ENCODE results near the gene NDUFC2.
"Not testable (repeated sequence)": the region's sequence is repeated elsewhere in the genome, so short reads cannot be mapped to it uniquely, and the experiment has no call there.

Gene NDUFC2

GRCh38 chr11:78059749-78060328, 19.8 kb downstream of the NDUFC2 start:
- DNase-seq (ENCODE audit: low read depth), result not testable (repeated sequence)

GRCh38 chr11:78057462-78058055, 22.1 kb downstream of the NDUFC2 start:
- H3K4me3 ChIP-seq (ENCODE audit: low read depth, low read length), result no peak overlapping the region
- DNase-seq (ENCODE audit: low read depth), result no peak

More at GRCh38 chr11:78059749-78060328, 19.8 kb downstream of the NDUFC2 start:
- H3K4me3 ChIP-seq (ENCODE audit: low read depth, low read length), result not testable (repeated sequence)

GRCh38 chr11:78056093-78056492, 23.6 kb downstream of the NDUFC2 start:
- no peak overlapping the region for H3K4me3 ChIP-seq (ENCODE audit: low read depth, low read length)
- no peak for DNase-seq (ENCODE audit: low read depth)

- no peak for DNase-seq (ENCODE audit: low read depth)
- H3K4me3 ChIP-seq (ENCODE audit: low read depth, low read length), result no peak overlapping the region
These were observed 24.7 kb downstream of the NDUFC2 start for GRCh38 chr11:78054971-78055370.

DNA sequence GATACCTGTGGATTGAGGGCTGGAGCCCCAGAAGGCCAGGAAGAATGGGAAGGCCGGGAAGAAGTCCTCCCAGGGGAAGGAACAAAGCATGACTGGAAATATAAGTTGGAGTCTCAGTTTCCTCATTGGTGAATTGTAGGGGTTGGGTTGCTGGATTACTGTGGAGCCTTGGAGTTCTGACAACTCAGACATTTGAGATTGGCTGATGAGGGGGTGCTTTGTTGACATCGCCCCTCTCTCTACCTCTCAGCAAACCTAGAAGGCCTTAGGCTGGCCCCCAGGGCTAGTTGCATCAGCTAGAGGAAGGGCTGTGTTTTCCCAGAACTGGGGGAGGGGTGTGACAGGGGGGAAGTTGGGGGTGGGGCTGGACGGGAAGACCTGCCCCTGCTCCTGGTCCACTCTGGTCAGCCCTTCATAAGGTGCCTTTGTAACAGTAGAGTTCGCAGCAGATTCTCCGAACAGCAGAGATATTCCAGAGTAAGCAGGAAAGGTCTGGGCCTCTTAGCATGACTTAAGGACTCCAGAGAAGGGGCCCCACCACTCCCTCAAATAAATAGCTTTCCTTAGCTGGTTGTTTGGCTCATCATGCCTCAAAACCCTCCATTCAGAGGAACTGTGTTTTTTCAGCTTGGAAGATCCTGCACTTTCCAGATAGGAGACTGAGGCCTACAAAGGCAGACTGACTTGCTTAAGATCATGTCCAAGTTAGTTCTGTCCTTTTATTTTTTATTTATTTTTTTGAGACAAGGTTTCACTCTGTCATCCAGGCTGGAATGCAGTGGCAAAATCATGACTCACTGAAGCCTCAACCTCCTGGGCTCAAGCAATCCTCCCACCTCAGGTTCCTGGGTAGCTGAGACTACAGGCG, 28.5 kb downstream of the NDUFC2 start:
- H3K4me3 ChIP-seq (ENCODE audit: low read depth, low read length), result no peak overlapping the region
- no peak for DNase-seq (ENCODE audit: low read depth)

DNA sequence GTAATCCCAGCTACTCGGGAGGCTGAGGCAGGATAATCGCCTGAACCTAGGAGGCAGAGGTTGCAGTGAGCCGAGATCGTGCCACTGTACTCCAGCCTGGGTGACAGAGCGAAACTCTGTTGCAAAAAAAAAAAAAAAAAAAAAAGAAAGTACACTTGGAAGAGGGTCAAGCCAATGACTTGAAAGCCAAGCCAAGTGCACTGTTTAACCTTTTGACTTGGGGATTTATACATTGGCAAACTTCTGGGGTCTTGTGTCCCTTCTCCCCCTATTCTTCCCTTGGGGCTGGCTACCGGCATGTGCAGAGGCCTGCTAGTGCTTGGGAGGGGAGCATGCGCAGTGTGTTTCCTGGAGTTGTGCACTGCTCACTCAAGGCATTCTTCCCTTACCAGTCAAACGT, 30.3 kb downstream of the NDUFC2 start:
- no peak for DNase-seq (ENCODE audit: low read depth)
- H3K4me3 ChIP-seq (ENCODE audit: low read depth, low read length), result no peak overlapping the region

DNA sequence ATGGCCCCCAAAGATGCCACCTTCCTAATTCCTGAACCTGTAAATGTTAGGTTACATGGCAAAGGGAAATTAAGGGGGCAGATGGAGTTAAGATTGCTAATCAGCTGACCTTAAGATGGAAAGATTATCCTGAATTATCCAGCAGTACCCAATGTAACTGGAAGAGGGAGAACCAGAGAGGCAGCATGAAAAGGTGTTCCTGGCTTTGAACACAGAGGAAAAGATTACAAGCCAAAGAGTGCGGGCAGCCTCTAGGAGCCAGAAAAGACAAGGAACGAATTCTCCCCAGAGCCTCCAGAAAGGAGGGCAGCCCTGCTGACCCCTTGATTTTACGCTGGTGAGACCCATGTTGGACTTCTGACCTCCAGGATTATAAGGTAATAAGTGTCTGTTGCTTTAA, 31.1 kb downstream of the NDUFC2 start:
- no peak for DNase-seq (ENCODE audit: low read depth)
- H3K4me3 ChIP-seq (ENCODE audit: low read depth, low read length), result no peak overlapping the region

DNA sequence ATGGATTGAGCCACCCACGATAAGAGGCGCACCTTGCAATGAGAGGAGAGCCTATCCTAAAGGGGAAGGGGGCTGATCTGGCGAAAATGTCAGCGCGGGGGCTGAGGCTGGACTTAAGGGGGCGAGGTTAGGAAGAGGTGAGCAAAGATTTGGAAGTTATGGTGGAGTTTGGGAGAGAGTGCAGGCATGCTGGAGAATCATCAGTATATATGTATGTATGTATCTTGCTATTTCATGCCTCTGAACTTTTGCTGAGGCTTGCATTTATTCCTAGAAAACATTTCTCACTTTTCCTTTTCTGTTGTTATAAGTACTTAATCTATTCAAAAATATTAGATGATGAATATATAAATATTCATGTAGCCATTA, 33.2 kb downstream of the NDUFC2 start:
- no peak overlapping the region for H3K4me3 ChIP-seq (ENCODE audit: low read depth, low read length)
- no peak for DNase-seq (ENCODE audit: low read depth)

DNA sequence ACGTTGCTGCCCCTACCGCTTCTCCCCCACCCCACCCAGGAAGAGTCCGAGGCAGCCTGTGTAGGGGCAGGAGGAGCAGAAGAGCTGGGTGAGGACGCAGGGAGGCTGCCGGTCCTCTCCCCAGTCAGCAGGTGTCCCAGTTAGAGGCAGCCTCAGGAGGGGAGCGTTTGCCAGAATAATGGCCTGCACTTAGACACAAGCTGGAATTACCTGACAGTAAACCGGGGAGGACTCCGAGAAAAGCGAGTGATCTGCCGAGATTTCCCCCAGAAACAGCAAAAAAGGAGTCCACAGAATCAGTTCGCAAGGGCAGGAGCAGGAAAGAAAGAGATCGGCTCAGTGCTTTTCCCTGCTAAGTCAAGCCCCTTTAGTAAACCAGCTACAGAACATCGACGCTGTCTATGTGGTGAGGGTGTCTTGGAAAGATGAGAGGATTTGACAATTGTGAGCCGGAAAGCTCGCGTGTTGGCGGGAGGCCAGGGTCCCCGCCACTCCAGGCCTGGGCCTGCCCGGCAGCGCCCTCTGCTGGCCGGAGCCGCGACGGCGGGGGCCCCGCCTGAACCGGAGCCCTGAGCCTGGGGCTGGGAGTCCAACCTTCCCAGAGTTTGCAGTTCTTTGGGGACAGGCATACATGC, 33.7 kb downstream of the NDUFC2 start:
- peak; percentile 37 for DNase-seq (ENCODE audit: low read depth)
- peak overlapping the region; percentile 48 for H3K4me3 ChIP-seq (ENCODE audit: low read depth, low read length)

- H3K4me3 ChIP-seq (ENCODE audit: low read depth, low read length), result no peak overlapping the region
These were observed 35.0 kb downstream of the NDUFC2 start for GRCh38 chr11:78044706-78045105.

GRCh38 chr11:78041843-78042440, 37.7 kb downstream of the NDUFC2 start:
- no peak overlapping the region for H3K4me3 ChIP-seq (ENCODE audit: low read depth, low read length)
- no peak for DNase-seq (ENCODE audit: low read depth)

More at GRCh38 chr11:78044706-78045105, 35.0 kb downstream of the NDUFC2 start:
- DNase-seq (ENCODE audit: low read depth), result no peak

DNA sequence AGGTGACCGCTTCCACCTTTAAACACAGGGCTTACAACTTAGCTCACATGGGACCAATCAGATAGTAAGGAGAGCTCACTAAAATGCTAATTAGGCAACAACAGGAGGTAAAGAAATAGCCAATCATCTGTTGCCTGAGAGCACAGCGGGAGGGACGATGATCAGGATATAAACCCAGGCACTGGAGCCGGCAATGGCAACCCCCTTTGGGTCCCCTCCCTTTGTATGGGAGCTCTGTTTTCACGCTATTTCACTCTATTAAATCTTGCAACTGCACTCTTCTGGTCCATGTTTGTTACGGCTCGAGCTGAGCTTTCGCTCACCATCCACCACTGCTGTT, 38.3 kb downstream of the NDUFC2 start:
- DNase-seq (ENCODE audit: low read depth); H3K4me3 ChIP-seq (ENCODE audit: low read depth, low read length): not testable (repeated sequence)

DNA sequence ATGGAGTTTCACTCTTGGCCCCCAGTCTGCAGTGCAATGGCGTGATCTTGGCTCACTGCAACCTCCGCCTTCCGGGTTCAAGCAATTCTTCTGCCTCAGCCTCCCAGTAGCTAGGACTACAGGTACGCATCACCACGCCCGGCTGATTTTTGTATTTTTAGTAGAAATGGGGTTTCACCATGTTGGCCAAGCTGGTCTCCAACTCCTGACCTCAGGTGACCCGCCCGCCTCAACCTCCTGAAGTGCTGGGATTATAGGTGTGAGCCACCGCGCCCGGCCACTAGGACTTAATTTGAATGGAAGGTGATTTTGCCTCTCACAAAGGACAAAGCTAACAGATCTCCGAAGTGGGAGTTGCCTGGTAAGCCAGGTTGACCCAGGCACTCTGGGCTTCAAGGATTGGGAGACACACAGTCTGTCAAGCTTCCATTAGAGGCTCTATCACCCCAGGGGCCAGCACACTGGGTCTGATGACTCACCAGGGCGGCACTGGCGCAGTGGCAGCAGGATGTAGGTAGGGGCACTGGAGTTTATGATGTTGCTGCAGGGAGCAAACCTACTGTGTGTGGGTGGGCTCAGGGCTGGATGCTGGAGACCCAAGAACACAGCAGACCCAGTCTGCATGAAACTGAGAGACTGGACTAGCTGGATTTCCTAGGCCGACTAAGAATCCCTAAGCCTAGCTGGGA, 38.8 kb downstream of the NDUFC2 start:
- no peak overlapping the region for H3K4me3 ChIP-seq (ENCODE audit: low read depth, low read length)
- no peak for DNase-seq (ENCODE audit: low read depth)

DNA sequence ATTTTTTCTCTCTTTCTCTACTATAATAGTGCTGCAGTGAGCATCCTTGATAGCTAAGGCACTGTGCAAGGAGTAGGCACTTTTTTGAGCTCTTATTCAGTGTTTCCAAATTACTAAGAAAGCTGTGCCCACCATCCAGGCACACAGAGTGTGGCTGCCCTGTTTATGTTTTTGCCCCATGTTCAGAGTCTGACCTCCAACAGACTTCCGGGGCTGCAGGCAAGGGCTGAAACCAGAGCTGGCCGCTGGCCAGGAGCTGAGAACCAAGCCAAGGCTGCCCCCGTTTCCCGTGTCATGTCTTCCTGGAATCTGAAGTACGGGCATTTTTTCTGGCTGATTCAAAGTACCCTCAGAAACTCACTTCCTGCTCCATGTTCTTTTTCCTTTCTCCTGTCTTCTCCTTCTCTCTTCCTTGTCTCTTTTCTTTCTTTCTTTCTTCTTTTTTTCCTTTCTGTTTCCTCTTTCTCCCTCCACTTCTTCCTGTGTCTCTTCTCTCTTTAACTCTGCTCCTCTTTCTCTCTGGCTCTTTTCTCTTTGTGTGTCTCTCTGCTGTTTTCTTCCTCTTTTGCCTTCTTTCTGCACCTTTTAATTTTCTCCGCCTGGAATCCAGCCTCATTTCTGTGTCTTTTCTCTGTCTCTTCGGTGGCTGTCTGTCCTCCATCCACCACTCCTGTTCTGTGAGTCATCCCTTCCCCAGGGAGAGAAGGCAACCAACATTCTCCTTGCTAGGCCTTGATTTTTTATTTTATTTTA, 39.6 kb downstream of the NDUFC2 start:
- DNase-seq (ENCODE audit: low read depth), result peak; percentile 73

GRCh38 chr11:78039391-78039918, 40.2 kb downstream of the NDUFC2 start:
- H3K4me3 ChIP-seq (ENCODE audit: low read depth, low read length), result no peak overlapping the region

More for the DNA sequence above, 39.6 kb downstream of the NDUFC2 start:
- H3K4me3 ChIP-seq (ENCODE audit: low read depth, low read length), result peak overlapping the region; percentile 18

GRCh38 chr11:78038697-78039313, 40.9 kb downstream of the NDUFC2 start:
- no peak overlapping the region for H3K4me3 ChIP-seq (ENCODE audit: low read depth, low read length)

More at GRCh38 chr11:78039391-78039918, 40.2 kb downstream of the NDUFC2 start:
- DNase-seq (ENCODE audit: low read depth), result no peak

GRCh38 chr11:78037825-78038620, 41.6 kb downstream of the NDUFC2 start:
- DNase-seq (ENCODE audit: low read depth), result no peak
- no peak overlapping the region for H3K4me3 ChIP-seq (ENCODE audit: low read depth, low read length)

More at GRCh38 chr11:78038697-78039313, 40.9 kb downstream of the NDUFC2 start:
- no peak for DNase-seq (ENCODE audit: low read depth)
